ENCODE measurements around the gene PRDM16.

Gene PRDM16

GRCh38 chr1:3130268-3130667, 61.3 kb downstream of the PRDM16 start:
- no peaks in the 10 kb centered on the region for H3K4me1 ChIP-seq (ENCODE audit: insufficient read depth, low read length, severe bottlenecking)
- H3K79me2 ChIP-seq (ENCODE audit: insufficient read depth, low read length) = no peaks in the 10 kb centered on the region
- no peak overlapping the region for H3K4me3 ChIP-seq (ENCODE audit: low read depth, low read length, poor library complexity, severe bottlenecking)
- H3K9me2 ChIP-seq (ENCODE audit: low read depth, low read length) = no peaks in the 10 kb centered on the region
- TF ChIP-seq EZH2 (IDR thresholded peaks at IDR 0.05; ENCODE audit: borderline replicate concordance, low read length) = no peak
- TF ChIP-seq, protein P1, sequence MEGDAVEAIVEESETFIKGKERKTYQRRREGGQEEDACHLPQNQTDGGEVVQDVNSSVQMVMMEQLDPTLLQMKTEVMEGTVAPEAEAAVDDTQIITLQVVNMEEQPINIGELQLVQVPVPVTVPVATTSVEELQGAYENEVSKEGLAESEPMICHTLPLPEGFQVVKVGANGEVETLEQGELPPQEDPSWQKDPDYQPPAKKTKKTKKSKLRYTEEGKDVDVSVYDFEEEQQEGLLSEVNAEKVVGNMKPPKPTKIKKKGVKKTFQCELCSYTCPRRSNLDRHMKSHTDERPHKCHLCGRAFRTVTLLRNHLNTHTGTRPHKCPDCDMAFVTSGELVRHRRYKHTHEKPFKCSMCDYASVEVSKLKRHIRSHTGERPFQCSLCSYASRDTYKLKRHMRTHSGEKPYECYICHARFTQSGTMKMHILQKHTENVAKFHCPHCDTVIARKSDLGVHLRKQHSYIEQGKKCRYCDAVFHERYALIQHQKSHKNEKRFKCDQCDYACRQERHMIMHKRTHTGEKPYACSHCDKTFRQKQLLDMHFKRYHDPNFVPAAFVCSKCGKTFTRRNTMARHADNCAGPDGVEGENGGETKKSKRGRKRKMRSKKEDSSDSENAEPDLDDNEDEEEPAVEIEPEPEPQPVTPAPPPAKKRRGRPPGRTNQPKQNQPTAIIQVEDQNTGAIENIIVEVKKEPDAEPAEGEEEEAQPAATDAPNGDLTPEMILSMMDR (IDR thresholded peaks at IDR 0.05; ENCODE audit: low read length) = no peak
- no peak overlapping the region for H2AFZ ChIP-seq (ENCODE audit: low read length)
- no peaks in the 10 kb centered on the region for H3F3A ChIP-seq (ENCODE audit: insufficient read depth, low read length)
- H3K27me3 ChIP-seq (ENCODE audit: insufficient read depth, low read length) = no peaks in the 10 kb centered on the region
- no peaks in the 10 kb centered on the region for H4K20me1 ChIP-seq (ENCODE audit: insufficient read depth, low read length)
- H3K9me3 ChIP-seq (ENCODE audit: low read length) = no peaks in the 10 kb centered on the region
- H3K9ac ChIP-seq (ENCODE audit: low read length) = no peak overlapping the region
- H3K4me2 ChIP-seq (ENCODE audit: low read length) = no peak overlapping the region
- no peak overlapping the region for H3K27ac ChIP-seq (ENCODE audit: low read depth, low read length, poor library complexity, severe bottlenecking)
- H3K36me3 ChIP-seq (ENCODE audit: insufficient read depth, low read length) = no peaks in the 10 kb centered on the region

GRCh38 chr1:3132660-3133059, 63.7 kb downstream of the PRDM16 start:
- Histone ChIP-seq H2AFZ (ENCODE audit: low read length) (no peak overlapping the region), H3K9me2 (ENCODE audit: low read depth, low read length) (no peaks in the 10 kb centered on the region), H3F3A (ENCODE audit: insufficient read depth, low read length) (no peaks in the 10 kb centered on the region), H3K79me2 (ENCODE audit: insufficient read depth, low read length) (no peaks in the 10 kb centered on the region), H3K27ac (ENCODE audit: low read depth, low read length, poor library complexity, severe bottlenecking) (no peak overlapping the region), H3K9me3 (ENCODE audit: low read length) (no peaks in the 10 kb centered on the region), H3K9ac (ENCODE audit: low read length) (no peak overlapping the region), H4K20me1 (ENCODE audit: insufficient read depth, low read length) (no peaks in the 10 kb centered on the region), H3K4me2 (ENCODE audit: low read length) (no peak overlapping the region), H3K4me1 (ENCODE audit: insufficient read depth, low read length, severe bottlenecking) (no peaks in the 10 kb centered on the region), H3K4me3 (ENCODE audit: low read depth, low read length, poor library complexity, severe bottlenecking) (no peak overlapping the region), H3K27me3 (ENCODE audit: insufficient read depth, low read length) (no peaks in the 10 kb centered on the region), H3K36me3 (ENCODE audit: insufficient read depth, low read length) (no peaks in the 10 kb centered on the region)
- TF ChIP-seq, protein P1 (IDR thresholded peaks at IDR 0.05; ENCODE audit: low read length) = no peak
- no peak for TF ChIP-seq EZH2 (IDR thresholded peaks at IDR 0.05; ENCODE audit: borderline replicate concordance, low read length)

DNA sequence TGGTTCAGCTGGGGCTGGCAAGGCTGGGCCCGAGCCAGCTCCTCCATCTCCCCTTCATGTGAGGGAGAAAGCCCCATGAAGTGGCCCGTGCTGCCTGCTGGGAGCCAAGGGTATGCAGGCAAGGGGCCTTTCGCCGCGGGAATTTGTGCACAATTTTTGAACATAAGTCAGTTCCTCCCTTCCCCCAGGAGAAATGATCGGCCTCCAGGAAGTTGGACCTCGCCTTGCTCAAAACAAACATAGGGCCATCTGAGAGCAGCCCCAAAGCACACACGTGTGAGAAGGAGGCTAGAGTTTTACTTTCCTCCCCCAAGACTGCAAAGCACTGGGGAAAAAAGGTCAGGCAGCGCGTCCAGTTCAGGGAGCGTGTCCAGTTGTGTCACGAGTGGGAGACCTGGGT, 64.7 kb downstream of the PRDM16 start:
- Histone ChIP-seq H3K4me3 (ENCODE audit: low read depth, low read length, poor library complexity, severe bottlenecking) (no peak overlapping the region), H3K4me1 (ENCODE audit: insufficient read depth, low read length, severe bottlenecking) (no peaks in the 10 kb centered on the region), H3K4me2 (ENCODE audit: low read length) (no peak overlapping the region), H3K9ac (ENCODE audit: low read length) (no peak overlapping the region), H3K27me3 (ENCODE audit: insufficient read depth, low read length) (no peaks in the 10 kb centered on the region), H3F3A (ENCODE audit: insufficient read depth, low read length) (no peaks in the 10 kb centered on the region), H4K20me1 (ENCODE audit: insufficient read depth, low read length) (no peaks in the 10 kb centered on the region), H3K9me2 (ENCODE audit: low read depth, low read length) (no peaks in the 10 kb centered on the region), H3K79me2 (ENCODE audit: insufficient read depth, low read length) (no peaks in the 10 kb centered on the region), H3K36me3 (ENCODE audit: insufficient read depth, low read length) (no peaks in the 10 kb centered on the region), H2AFZ (ENCODE audit: low read length) (no peak overlapping the region), H3K27ac (ENCODE audit: low read depth, low read length, poor library complexity, severe bottlenecking) (no peak overlapping the region), H3K9me3 (ENCODE audit: low read length) (no peaks in the 10 kb centered on the region)
- no peak for TF ChIP-seq EZH2 (IDR thresholded peaks at IDR 0.05; ENCODE audit: borderline replicate concordance, low read length)
- TF ChIP-seq, protein P1 (IDR thresholded peaks at IDR 0.05; ENCODE audit: low read length) = no peak

Data from OCI-LY1 (cell line).